Activated CD8-positive, alpha-beta memory T cell treated with anti-CD3 and anti-CD28 coated beads for 24 hours (primary cell): ENCODE results near the gene MUC20.
"Not testable (repeated sequence)": the region's sequence is repeated elsewhere in the genome, so short reads cannot be mapped to it uniquely, and the experiment has no call there.

Experiments used
- DNase-seq: peaks from one replicate; pipeline ENCODE4 v3.0.0-alpha.2; 2020

MUC20 gene

GRCh38 chr3:195771646-195772300 lies 51.0 kb downstream of the MUC20 start:
- no peak for DNase-seq

GRCh38 chr3:195773956-195774537 lies 53.3 kb downstream of the MUC20 start:
- DNase-seq, result no peak

GRCh38 chr3:195774917-195775316 lies 54.1 kb downstream of the MUC20 start:
- DNase-seq, result no peak

GRCh38 chr3:195777975-195778374 lies 57.2 kb downstream of the MUC20 start:
- no peak for DNase-seq

- DNase-seq, result not testable (repeated sequence)
These were observed 60.5 kb downstream of the MUC20 start for GRCh38 chr3:195781236-195781635.
